Panc1 (cell line): ENCODE data around the gene SLC66A3. TPM values are rescaled to one million over a fixed set of nuclear protein-coding genes. Genes with fewer than 3 reads are reported as not detected.

Experiments
- ATAC-seq: fragments of 200-7000 bp; cut with Tn5 transposase; 2 replicates; pipeline ENCODE4 v1.9.1; 2020; ENCODE audit warnings: mild to moderate bottlenecking, moderate library complexity
- BruUV-seq: library from RNA; stranded (reverse); fragments of 400-500 nt; replicated peaks from 2 replicates; lab custom pipeline; 2021; lab: Mats Ljungman, UMichigan
- CTCF ChIA-PET: fragments of 300-600 bp; sonication (Branson Sonifier 250); formaldehyde crosslinking; loops from one replicate; lab custom pipeline; 2022; ENCODE audit warnings: antibody characterized with exemption; lab: Charles Lee
- POLR2A ChIA-PET: fragments of 300-600 bp; sonication (Branson Sonifier 250); formaldehyde crosslinking; loops from one replicate; lab custom pipeline; 2022; ENCODE audit warnings: antibody characterized with exemption; lab: Charles Lee
- DNase-seq: peaks from one replicate; pipeline ENCODE4 v3.0.0-alpha.2; 2010; ENCODE audit warnings: low read depth, low spot score
- H3K27ac ChIP-seq: 2 replicates; pipeline ENCODE4 v1.5.1; 2011; ENCODE audit warnings: mild to moderate bottlenecking, low read length, inconsistent platforms
- H3K27me3 ChIP-seq: fragments of 200-500 bp; sonication (Bioruptor generic); 2 replicates; pipeline ENCODE4 v1.6.0; 2014; ENCODE audit warnings: low read length, inconsistent platforms; ENCODE audit not compliant: control insufficient read depth, insufficient read depth
- H3K36me3 ChIP-seq: fragments of 200-500 bp; sonication (Bioruptor generic); 2 replicates; pipeline ENCODE4 v1.5.1; 2014; ENCODE audit warnings: inconsistent platforms, mild to moderate bottlenecking, low read length, moderate library complexity; ENCODE audit not compliant: control insufficient read depth, insufficient read depth
- H3K4me1 ChIP-seq: 2 replicates; pipeline ENCODE4 v1.5.1; 2011; ENCODE audit warnings: inconsistent platforms, mild to moderate bottlenecking, low read length, moderate library complexity; ENCODE audit not compliant: control insufficient read depth, insufficient read depth
- H3K4me3 ChIP-seq, 2 experiments: 2 replicates each; pipeline ENCODE4 v1.5.1; 2011 to 2012; ENCODE audit warnings: low read depth in 2 of 2, low read length in 2 of 2, mild to moderate bottlenecking in 2 of 2, inconsistent platforms in 1 of 2, moderate library complexity in 1 of 2
- H3K9me3 ChIP-seq: fragments of 200-500 bp; sonication (Bioruptor generic); 2 replicates; pipeline ENCODE4 v1.5.1; 2014; ENCODE audit warnings: low read depth, mild to moderate bottlenecking, inconsistent platforms, low read length, moderate library complexity; ENCODE audit not compliant: control insufficient read depth, insufficient read depth
- CTCF ChIP-seq: fragments of 450-650 bp; IDR thresholded peaks from 2 replicates; pipeline ENCODE4 v1.5.1; 2017; ENCODE audit warnings: mild to moderate bottlenecking
- POLR2AphosphoS5 ChIP-seq: IDR thresholded peaks from 2 replicates; pipeline ENCODE4 v1.6.1; 2012; ENCODE audit warnings: mild to moderate bottlenecking, low read depth, low read length, moderate library complexity
- REST ChIP-seq, 2 experiments: IDR thresholded peaks; 2 replicates each; pipeline ENCODE4 v1.6.1; 2011 to 2012; ENCODE audit warnings: low read depth in 2 of 2, control low read depth in 1 of 2, low read length in 1 of 2, mild to moderate bottlenecking in 1 of 2, moderate library complexity in 1 of 2; ENCODE audit not compliant: insufficient read depth in 1 of 2
- SIN3A ChIP-seq: IDR thresholded peaks from 2 replicates; pipeline ENCODE4 v1.6.1; 2012; ENCODE audit warnings: low read depth, mild to moderate bottlenecking, low read length, moderate library complexity, borderline replicate concordance; ENCODE audit not compliant: insufficient read depth
- TCF7L2 ChIP-seq: IDR thresholded peaks from 2 replicates; pipeline ENCODE4 v1.6.1; 2011; ENCODE audit warnings: mild to moderate bottlenecking, low read depth, low read length, inconsistent platforms
- in situ Hi-C: cut with HindIII; loops from 2 replicates; pipeline ENCODE4 v1.10.0; 2016; ENCODE audit warnings: low sequenced_read_pairs, low pct_unique_long_range_greater_than_20kb
- intact Hi-C: fragments of 100-400 bp; cut with micrococcal nuclease; formaldehyde crosslinking; loops from one replicate; pipeline ENCODE4 v1.10.0; 2022; ENCODE audit not compliant: unreplicated experiment
- total RNA-seq: library from RNA; stranded (reverse); gene quantifications from one replicate; pipeline ENCODE4 v1.2.1, GENCODE V29; 2021; ENCODE audit not compliant: unreplicated experiment

The SLC66A3 gene
- total RNA-seq, 1 experiment from 2014 or later = 39.1 TPM

GRCh38 chr2:11213090-11213638 is 57.9 kb downstream of the SLC66A3 start:
- in situ Hi-C loops = no loop called here
- ChIA-PET CTCF (interaction anchor here (0.7 kb wide), 2 partner anchors 80 to 126 kb away, joined by 3 read pairs; a partner anchor contains a TSS), POLR2A (no interaction called here)
- no peaks in the 10 kb centered on the region for H3K4me1 ChIP-seq
- no peak for ATAC-seq
- H3K27ac ChIP-seq = no peak overlapping the region
- BruUV-seq = no TSS peak
- H3K4me3 ChIP-seq = no peak overlapping the region
- intact Hi-C loops = no loop called here
- no peaks in the 10 kb centered on the region for H3K9me3 ChIP-seq
- no peak for DNase-seq
- TF ChIP-seq POLR2AphosphoS5 (no peak), SIN3A (no peak), CTCF (no peak), REST (IDR thresholded peaks at IDR 0.05; ENCODE audit: insufficient read depth in 1 of 2, low read depth in 2 of 2, low read length in 1 of 2) (no peak), TCF7L2 (no peak)
- peaks cover 36% of the 10 kb centered on the region for H3K36me3 ChIP-seq
- no peaks in the 10 kb centered on the region for H3K27me3 ChIP-seq

GRCh38 chr2:11213975-11214374 is 58.7 kb downstream of the SLC66A3 start:
- no peak for ATAC-seq
- CTCF ChIA-PET = no interaction called here

More at GRCh38 chr2:11213975-11214374, 58.7 kb downstream of the SLC66A3 start:
- H3K36me3 ChIP-seq = peaks cover 36% of the 10 kb centered on the region
- POLR2A ChIA-PET = interaction anchor here (0.6 kb wide), 1 partner anchor 219 kb away, joined by 3 read pairs; no protein-coding TSS in a partner anchor
- H3K27me3 ChIP-seq = no peaks in the 10 kb centered on the region
- intact Hi-C loops (no loop called here), in situ Hi-C loops (no loop called here)
- no peak overlapping the region for H3K4me3 ChIP-seq
- no peaks in the 10 kb centered on the region for H3K9me3 ChIP-seq
- H3K4me1 ChIP-seq = no peaks in the 10 kb centered on the region
- no peak overlapping the region for H3K27ac ChIP-seq
- no peak for TF ChIP-seq SIN3A
- no peak for TF ChIP-seq TCF7L2
- TF ChIP-seq CTCF = no peak
- TF ChIP-seq REST (IDR thresholded peaks at IDR 0.05; ENCODE audit: insufficient read depth in 1 of 2, low read depth in 2 of 2, low read length in 1 of 2) = no peak
- TF ChIP-seq POLR2AphosphoS5 = no peak
- BruUV-seq = no TSS peak
- no peak for DNase-seq
